MM.1S (cell line): Measurements from ENCODE around the gene DRD3.

ENCODE experiments used
- EZH2 ChIP-seq: fragments of 300-600 bp; sonication (generic); optimal IDR thresholded peaks from 2 replicates; pipeline ENCODE3; 2017; ENCODE audit warnings: low read depth, mild to moderate bottlenecking, antibody characterized with exemption, low read length, mixed read lengths
- EZH2phosphoT487 ChIP-seq: fragments of 300-600 bp; sonication (generic); IDR thresholded peaks from 2 replicates; pipeline ENCODE4 v1.6.1; 2018; ENCODE audit warnings: antibody characterized with exemption, low read length
- TF ChIP-seq, protein P1 (sequence below): fragments of 300-600 bp; sonication (generic); IDR thresholded peaks from 2 replicates; pipeline ENCODE4 v1.5.1; 2016; ENCODE audit warnings: antibody characterized with exemption, low read length, mixed read lengths

DNA sequence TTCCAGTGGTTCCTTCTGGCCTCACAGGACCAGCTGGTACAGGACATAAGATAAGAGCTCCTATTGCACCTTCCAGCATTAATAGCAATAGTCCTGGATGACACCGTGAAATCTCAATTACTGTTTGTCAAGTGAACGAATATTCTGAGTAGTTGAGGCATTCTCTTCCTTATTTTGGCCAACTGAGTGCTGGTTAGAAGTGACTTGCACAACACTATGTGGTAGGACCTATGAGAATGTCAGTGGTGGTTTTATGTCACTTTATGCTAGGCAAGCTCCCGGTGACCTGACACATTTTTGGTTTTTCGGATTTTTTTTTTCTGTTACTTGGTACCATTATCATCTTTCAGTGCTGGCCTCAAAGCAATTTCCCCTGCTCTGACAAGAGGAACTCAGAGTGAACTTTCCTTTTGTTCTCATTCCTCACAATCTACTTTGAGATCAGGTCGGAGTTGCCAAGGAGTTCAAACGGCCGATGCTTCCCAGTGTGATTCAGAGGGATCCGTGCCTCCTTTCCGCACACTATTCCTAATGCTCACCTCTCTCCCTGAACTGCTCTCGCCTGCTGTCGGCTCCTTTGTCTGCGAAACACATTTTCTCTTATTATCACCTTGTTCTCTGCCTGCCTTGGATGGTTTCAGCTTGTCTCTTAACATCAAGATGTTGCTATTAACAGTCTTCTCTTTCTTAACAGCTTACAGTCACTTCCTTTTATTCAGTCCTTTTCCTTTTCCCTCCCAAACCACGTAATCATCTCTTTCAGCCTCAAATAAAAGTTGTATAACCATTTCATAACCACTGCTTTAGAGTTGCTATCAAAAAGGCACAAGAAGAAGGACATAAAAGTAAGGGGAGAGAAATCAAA is 86.5 kb downstream of the DRD3 start:
- TF ChIP-seq, protein P1, sequence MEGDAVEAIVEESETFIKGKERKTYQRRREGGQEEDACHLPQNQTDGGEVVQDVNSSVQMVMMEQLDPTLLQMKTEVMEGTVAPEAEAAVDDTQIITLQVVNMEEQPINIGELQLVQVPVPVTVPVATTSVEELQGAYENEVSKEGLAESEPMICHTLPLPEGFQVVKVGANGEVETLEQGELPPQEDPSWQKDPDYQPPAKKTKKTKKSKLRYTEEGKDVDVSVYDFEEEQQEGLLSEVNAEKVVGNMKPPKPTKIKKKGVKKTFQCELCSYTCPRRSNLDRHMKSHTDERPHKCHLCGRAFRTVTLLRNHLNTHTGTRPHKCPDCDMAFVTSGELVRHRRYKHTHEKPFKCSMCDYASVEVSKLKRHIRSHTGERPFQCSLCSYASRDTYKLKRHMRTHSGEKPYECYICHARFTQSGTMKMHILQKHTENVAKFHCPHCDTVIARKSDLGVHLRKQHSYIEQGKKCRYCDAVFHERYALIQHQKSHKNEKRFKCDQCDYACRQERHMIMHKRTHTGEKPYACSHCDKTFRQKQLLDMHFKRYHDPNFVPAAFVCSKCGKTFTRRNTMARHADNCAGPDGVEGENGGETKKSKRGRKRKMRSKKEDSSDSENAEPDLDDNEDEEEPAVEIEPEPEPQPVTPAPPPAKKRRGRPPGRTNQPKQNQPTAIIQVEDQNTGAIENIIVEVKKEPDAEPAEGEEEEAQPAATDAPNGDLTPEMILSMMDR = no peak
- no peak for TF ChIP-seq EZH2phosphoT487
- TF ChIP-seq EZH2 = no peak
